ENCODE results near the gene KRT73. TPM values are rescaled to one million over a fixed set of nuclear protein-coding genes. Genes with fewer than 3 reads are reported as not detected.
A peak's percentile ranks its signal among the peaks of the same experiment; 100 is the strongest.

The KRT73 gene
- total and polyA plus RNA-seq, 2 of the 8 experiments (the other 6 are each of a cell fraction or from before 2014, with no cell fraction given): not detected

DNA sequence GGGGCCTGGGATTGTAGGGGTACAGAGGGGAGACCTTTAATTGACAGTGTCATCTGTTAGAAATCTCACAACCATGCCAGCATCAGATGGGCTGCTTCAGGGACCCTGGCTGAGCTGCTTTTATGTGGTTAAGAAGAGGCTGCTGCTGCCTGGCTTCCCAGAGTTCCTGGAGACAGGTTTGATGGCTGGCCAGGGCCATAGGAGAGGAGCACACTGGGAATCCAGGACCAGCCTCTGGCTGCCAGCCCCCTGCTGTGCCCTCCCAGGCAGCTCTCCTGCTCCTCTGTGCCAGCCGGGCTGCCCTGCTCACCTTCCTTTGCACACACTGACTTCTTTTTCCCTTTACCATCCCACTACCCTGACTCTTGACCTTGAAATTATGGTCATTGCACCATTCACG is 507 bp upstream of the KRT73 start:
- H3K4me2 ChIP-seq (ENCODE audit: insufficient read depth in 1 of 2, low read depth in 2 of 2, low read length in 2 of 2): no peak overlapping the region
- H4K8ac ChIP-seq (ENCODE audit: extremely low read depth, insufficient read depth, low read length): no peak overlapping the region
- H3K79me1 ChIP-seq (ENCODE audit: low read depth, low read length): no peaks in the 10 kb centered on the region
- no peak overlapping the region for H2AK5ac ChIP-seq (ENCODE audit: low read depth, low read length)
- H3K14ac ChIP-seq (ENCODE audit: insufficient read length): no peak overlapping the region
- H3K79me2 ChIP-seq (ENCODE audit: control insufficient read depth in 1 of 2, insufficient read depth in 2 of 2, low read length in 2 of 2): no peaks in the 10 kb centered on the region
- no peak overlapping the region for H2BK20ac ChIP-seq (ENCODE audit: low read length)
- no peak overlapping the region for H2BK12ac ChIP-seq (ENCODE audit: low read depth, low read length)
- no peaks in the 10 kb centered on the region; a peak in 1 of 7 replicates for H3K4me1 ChIP-seq (replicated peaks in 1 of 4; ENCODE audit: control insufficient read depth in 3 of 4, insufficient read depth in 4 of 4, low read length in 3 of 4)
- DNase-seq (ENCODE audit: low read depth in 1 of 2, low spot score in 2 of 2) (peak in 1 of 2 experiments; percentile 33), FAIRE-seq (no peak)
- no peak overlapping the region for H3K4ac ChIP-seq (replicated peaks; ENCODE audit: insufficient read length, low read depth, low read length)
- no peak overlapping the region for H2AFZ ChIP-seq (ENCODE audit: low read length)
- no peak overlapping the region for H3K18ac ChIP-seq (ENCODE audit: extremely low read depth, low read length)
- no peak overlapping the region for H3K23ac ChIP-seq (ENCODE audit: insufficient read length)
- H3K27me3 ChIP-seq (replicated peaks in 1 of 4; ENCODE audit: control insufficient read depth in 3 of 4, extremely low read depth in 1 of 4, insufficient read depth in 3 of 4, low read length in 3 of 4): no peaks in the 10 kb centered on the region
- ChIA-PET POLR2A (ENCODE audit: partially characterized antibody) (no interaction called here), CTCF (ENCODE audit: partially characterized antibody) (interaction anchor here (0.8 to 2.8 kb wide), 11 partner anchors 10 to 476 kb away, joined by 3 to 8 read pairs (median 3); no protein-coding TSS in a partner anchor)
- H2BK120ac ChIP-seq (replicated peaks; ENCODE audit: low read depth, low read length): no peak overlapping the region
- H4K91ac ChIP-seq (replicated peaks; ENCODE audit: insufficient read length, low read length): no peak overlapping the region
- no peaks in the 10 kb centered on the region for H3K36me3 ChIP-seq (ENCODE audit: control insufficient read depth in 2 of 4, insufficient read depth in 4 of 4, low read length in 3 of 4)
- no peak overlapping the region for H2BK5ac ChIP-seq (ENCODE audit: low read depth, low read length)
- TF ChIP-seq, protein P1, sequence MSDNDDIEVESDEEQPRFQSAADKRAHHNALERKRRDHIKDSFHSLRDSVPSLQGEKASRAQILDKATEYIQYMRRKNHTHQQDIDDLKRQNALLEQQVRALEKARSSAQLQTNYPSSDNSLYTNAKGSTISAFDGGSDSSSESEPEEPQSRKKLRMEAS (IDR thresholded peaks at IDR 0.05): no peak
- TF ChIP-seq POLR2AphosphoS5 (IDR thresholded peaks at IDR 0.05; ENCODE audit: low read depth, low read length) (no peak), HDAC2 (IDR thresholded peaks at IDR 0.05; ENCODE audit: borderline replicate concordance in 1 of 2, low read depth in 2 of 2, low read length in 2 of 2) (no peak), EZH2 (IDR thresholded peaks at IDR 0.05; ENCODE audit: low read depth, low read length, severe bottlenecking) (no peak), HDAC6 (IDR thresholded peaks at IDR 0.05; ENCODE audit: low read depth, low read length) (no peak)
- TF ChIP-seq, protein P2, sequence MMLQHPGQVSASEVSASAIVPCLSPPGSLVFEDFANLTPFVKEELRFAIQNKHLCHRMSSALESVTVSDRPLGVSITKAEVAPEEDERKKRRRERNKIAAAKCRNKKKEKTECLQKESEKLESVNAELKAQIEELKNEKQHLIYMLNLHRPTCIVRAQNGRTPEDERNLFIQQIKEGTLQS (IDR thresholded peaks at IDR 0.05; ENCODE audit: insufficient read depth, low read depth, low read length): no peak
- H3K56ac ChIP-seq (replicated peaks; ENCODE audit: insufficient read length, low read depth, low read length): no peak overlapping the region
- no peak overlapping the region for H3K27ac ChIP-seq (ENCODE audit: low read depth, low read length)
- WGBS, 2 experiments (ENCODE audit: extremely low coverage in 1 of 2, insufficient coverage in 1 of 2, insufficient read length in 1 of 2, insufficient replicate concordance in 2 of 2, low coverage in 1 of 2, low lambda C conversion rate in 2 of 2, missing lambda C conversion rate in 1 of 2): 85% methylated on average over 2 of the region's 2 CpGs; no CpG with 5 or more reads in 1 of the 2 experiments
- no peak overlapping the region for H4K5ac ChIP-seq (ENCODE audit: insufficient read length, low read depth, low read length)
- no peaks in the 10 kb centered on the region for H3K9me3 ChIP-seq (ENCODE audit: insufficient read depth in 2 of 2, low read depth in 1 of 2, low read length in 1 of 2)
- no peak overlapping the region for H3K9ac ChIP-seq (replicated peaks in 1 of 4; ENCODE audit: extremely low read depth in 1 of 4, low read depth in 3 of 4, low read length in 3 of 4)
- H3K23me2 ChIP-seq (ENCODE audit: low read depth, low read length): no peaks in the 10 kb centered on the region
- H4K20me1 ChIP-seq (replicated peaks in 1 of 2; ENCODE audit: control insufficient read depth in 1 of 2, insufficient read depth in 2 of 2, low read length in 2 of 2): no peaks in the 10 kb centered on the region
- H3K4me3 ChIP-seq (ENCODE audit: extremely low read depth in 1 of 4, insufficient read depth in 2 of 4, low read depth in 3 of 4, low read length in 4 of 4): no peak overlapping the region
- no peak overlapping the region for H2BK15ac ChIP-seq (ENCODE audit: low read length)

All from H1 (cell line).